Measurements from ENCODE around the gene TMEM271. TPM values are rescaled to one million over a fixed set of nuclear protein-coding genes. Genes with fewer than 3 reads are reported as not detected.

The TMEM271 gene
- total and polyA plus RNA-seq, 5 donors from 2014 or later = not detected

GRCh38 chr4:621296-622070 lies 45.4 kb upstream of the TMEM271 start:
- H3K27ac Mint-ChIP-seq = no peak overlapping the region
- H3K4me1 Mint-ChIP-seq = no peaks in the 10 kb centered on the region
- Histone ChIP-seq H3K27me3 (ENCODE audit: control insufficient read depth, insufficient read depth, low read length) (no peaks in the 10 kb centered on the region), H3K4me3 (ENCODE audit: low read depth, low read length) (no peak overlapping the region), H3K4me1 (ENCODE audit: control insufficient read depth, insufficient read depth, low read length, poor library complexity, severe bottlenecking) (no peaks in the 10 kb centered on the region), H3K36me3 (ENCODE audit: control insufficient read depth, insufficient read depth, low read length) (no peaks in the 10 kb centered on the region), H3K27ac (ENCODE audit: insufficient read depth, low read length, poor library complexity, severe bottlenecking) (no peak overlapping the region), H3K9me3 (ENCODE audit: control insufficient read depth in 2 of 2, low read length in 2 of 2) (no peaks in the 10 kb centered on the region)
- H3K9me3 Mint-ChIP-seq = peaks cover 0 to 6% (median 0%) of the 10 kb centered on the region in 7 donors
- ATAC-seq (ENCODE audit: low read depth in 2 of 2) (no peak), DNase-seq (no peak)
- no peak overlapping the region for H3K4me3 Mint-ChIP-seq
- H3K27me3 Mint-ChIP-seq = peaks cover 4% of the 10 kb centered on the region
- H3K36me3 Mint-ChIP-seq = no peaks in the 10 kb centered on the region

GRCh38 chr4:620851-621261 lies 44.8 kb upstream of the TMEM271 start:
- ATAC-seq (ENCODE audit: low read depth in 2 of 2) (no peak), DNase-seq (no peak)
- Mint-ChIP-seq H3K36me3 (no peaks in the 10 kb centered on the region), H3K9me3 (peaks cover 0 to 6% (median 0%) of the 10 kb centered on the region in 7 donors), H3K4me3 (no peak overlapping the region), H3K4me1 (no peaks in the 10 kb centered on the region), H3K27me3 (peaks cover 4% of the 10 kb centered on the region), H3K27ac (no peak overlapping the region)
- no peaks in the 10 kb centered on the region for H3K27me3 ChIP-seq (ENCODE audit: control insufficient read depth, insufficient read depth, low read length)
- no peak overlapping the region for H3K4me3 ChIP-seq (ENCODE audit: low read depth, low read length)
- no peak overlapping the region for H3K27ac ChIP-seq (ENCODE audit: insufficient read depth, low read length, poor library complexity, severe bottlenecking)
- no peaks in the 10 kb centered on the region for H3K36me3 ChIP-seq (ENCODE audit: control insufficient read depth, insufficient read depth, low read length)
- H3K4me1 ChIP-seq (ENCODE audit: control insufficient read depth, insufficient read depth, low read length, poor library complexity, severe bottlenecking) = no peaks in the 10 kb centered on the region
- no peaks in the 10 kb centered on the region for H3K9me3 ChIP-seq (ENCODE audit: control insufficient read depth in 2 of 2, low read length in 2 of 2)

DNA sequence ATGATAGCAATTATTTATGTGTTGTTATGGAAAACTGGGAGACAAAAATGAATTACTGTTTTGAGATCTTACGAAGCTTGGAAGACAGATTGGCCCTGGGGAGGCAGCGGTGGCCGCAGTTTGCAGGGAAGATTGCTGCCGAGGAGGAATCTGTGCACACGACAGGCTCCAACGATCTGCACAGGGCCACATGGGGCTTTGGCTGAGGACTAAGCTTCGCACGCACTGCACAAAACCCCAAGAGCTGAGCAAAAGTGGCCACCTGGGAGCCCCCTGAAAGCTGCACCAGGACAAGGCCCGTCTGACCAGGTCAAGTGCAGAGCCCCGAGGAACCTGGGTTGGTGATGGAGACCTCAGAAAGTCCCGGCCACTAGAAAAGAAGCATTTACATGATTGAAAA lies 44.1 kb upstream of the TMEM271 start:
- ATAC-seq (ENCODE audit: low read depth in 2 of 2) = no peak
- Mint-ChIP-seq H3K36me3 (no peaks in the 10 kb centered on the region), H3K27ac (no peak overlapping the region), H3K27me3 (peaks cover 4% of the 10 kb centered on the region), H3K9me3 (peaks cover 0 to 6% (median 0%) of the 10 kb centered on the region in 7 donors), H3K4me3 (no peak overlapping the region), H3K4me1 (no peaks in the 10 kb centered on the region)
- Histone ChIP-seq H3K4me3 (ENCODE audit: low read depth, low read length) (no peak overlapping the region), H3K9me3 (ENCODE audit: control insufficient read depth in 2 of 2, low read length in 2 of 2) (no peaks in the 10 kb centered on the region), H3K4me1 (ENCODE audit: control insufficient read depth, insufficient read depth, low read length, poor library complexity, severe bottlenecking) (no peaks in the 10 kb centered on the region), H3K27ac (ENCODE audit: insufficient read depth, low read length, poor library complexity, severe bottlenecking) (no peak overlapping the region), H3K27me3 (ENCODE audit: control insufficient read depth, insufficient read depth, low read length) (no peaks in the 10 kb centered on the region), H3K36me3 (ENCODE audit: control insufficient read depth, insufficient read depth, low read length) (no peaks in the 10 kb centered on the region)
- DNase-seq = no peak

DNA sequence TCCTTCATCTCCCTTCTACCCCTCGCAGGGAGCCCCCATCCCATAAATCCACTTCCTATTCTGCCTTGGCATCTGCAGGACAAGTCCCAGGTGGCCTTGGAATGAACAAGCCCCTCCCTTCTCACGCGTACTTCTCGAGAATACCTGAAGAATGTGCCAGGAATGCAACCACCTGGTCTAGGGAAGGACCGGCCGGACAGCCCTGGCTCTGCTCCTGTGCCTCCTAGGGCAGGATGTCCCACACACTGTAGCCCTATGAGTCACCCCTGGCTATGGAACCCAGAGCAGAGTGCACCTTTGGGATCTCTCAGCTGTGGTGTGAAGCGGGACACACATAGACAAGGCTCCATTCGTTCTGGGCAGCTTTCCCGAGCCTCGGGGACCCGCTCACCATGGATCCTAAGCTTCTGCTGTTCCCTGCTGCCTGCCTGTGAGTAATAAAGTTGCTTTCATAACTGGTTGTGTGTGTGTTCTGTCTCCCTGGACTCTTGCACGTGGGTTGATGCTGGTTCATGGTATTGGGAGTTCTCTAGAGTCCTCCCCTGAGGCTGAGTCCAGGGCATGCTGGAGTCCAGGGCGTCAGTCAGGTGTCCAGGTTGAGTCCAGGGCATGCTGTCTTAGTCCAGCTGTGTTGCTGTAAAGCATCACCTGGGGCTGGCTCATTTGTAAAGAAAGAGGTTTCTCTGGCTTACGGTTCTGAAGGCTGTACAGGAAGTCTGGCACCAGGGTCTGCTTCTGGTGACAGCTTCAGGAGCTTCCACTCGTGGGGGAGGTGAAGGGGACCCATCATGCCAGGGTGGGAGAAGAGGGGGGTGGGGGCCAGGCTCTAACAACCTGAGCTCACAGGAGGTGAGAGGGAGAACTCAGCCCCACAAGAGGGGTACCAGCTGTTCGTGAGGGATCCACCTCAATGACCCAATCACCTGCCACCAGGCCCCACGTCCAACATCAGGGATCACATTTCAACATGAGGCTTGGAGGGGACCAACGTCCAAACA lies 41.8 kb upstream of the TMEM271 start:
- Histone ChIP-seq H3K36me3 (ENCODE audit: control insufficient read depth, insufficient read depth, low read length) (no peaks in the 10 kb centered on the region), H3K4me3 (ENCODE audit: low read depth, low read length) (no peak overlapping the region), H3K27ac (ENCODE audit: insufficient read depth, low read length, poor library complexity, severe bottlenecking) (no peak overlapping the region), H3K4me1 (ENCODE audit: control insufficient read depth, insufficient read depth, low read length, poor library complexity, severe bottlenecking) (no peaks in the 10 kb centered on the region), H3K9me3 (ENCODE audit: control insufficient read depth in 2 of 2, low read length in 2 of 2) (no peaks in the 10 kb centered on the region), H3K27me3 (ENCODE audit: control insufficient read depth, insufficient read depth, low read length) (no peaks in the 10 kb centered on the region)
- Mint-ChIP-seq H3K4me1 (peaks cover 0 to 4% (median 0%) of the 10 kb centered on the region in 4 donors), H3K4me3 (no peak overlapping the region), H3K36me3 (no peaks in the 10 kb centered on the region), H3K9me3 (peaks cover 0 to 6% (median 0%) of the 10 kb centered on the region in 7 donors), H3K27me3 (peaks cover 9% of the 10 kb centered on the region), H3K27ac (no peak overlapping the region)
- DNase-seq (no peak), ATAC-seq (ENCODE audit: low read depth in 2 of 2) (no peak)

DNA sequence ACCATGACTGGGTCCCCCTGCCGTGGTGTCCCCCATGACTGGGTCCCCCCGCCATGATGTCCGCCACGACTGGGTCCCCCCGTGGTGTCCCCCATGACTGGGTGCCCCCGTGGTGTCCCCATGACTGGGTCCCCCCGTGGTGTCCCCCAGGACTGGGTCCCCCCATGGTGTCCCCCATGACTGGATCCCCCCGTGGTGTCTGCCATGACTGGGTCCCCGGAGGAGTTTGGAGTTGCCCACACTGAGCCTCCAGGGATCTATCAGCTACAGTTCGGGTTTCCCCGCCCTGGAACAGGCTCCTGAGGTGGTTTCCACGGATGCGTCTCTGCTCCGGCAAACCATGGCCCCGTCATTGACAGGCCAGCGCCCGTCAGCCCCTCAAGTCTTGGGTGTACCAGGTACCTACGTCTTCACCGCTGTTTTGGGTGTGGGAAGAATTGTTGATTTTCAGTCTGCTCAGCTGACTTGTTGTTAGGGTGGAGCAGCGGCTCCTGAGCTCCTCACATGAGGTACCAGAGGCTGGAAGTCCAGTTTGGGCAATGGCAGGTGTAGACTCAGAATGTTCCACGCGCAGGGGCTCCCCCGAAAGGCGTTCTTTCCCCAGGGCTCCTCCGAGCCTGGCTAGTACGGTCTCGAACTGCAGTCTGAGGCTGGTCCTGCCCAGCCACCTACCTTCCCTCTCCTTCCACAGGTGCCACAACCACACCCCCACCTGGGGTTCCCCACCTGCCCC lies 41.0 kb upstream of the TMEM271 start:
- Histone ChIP-seq H3K27me3 (ENCODE audit: control insufficient read depth, insufficient read depth, low read length) (no peaks in the 10 kb centered on the region), H3K9me3 (ENCODE audit: control insufficient read depth in 2 of 2, low read length in 2 of 2) (no peaks in the 10 kb centered on the region), H3K27ac (ENCODE audit: insufficient read depth, low read length, poor library complexity, severe bottlenecking) (no peak overlapping the region), H3K4me1 (ENCODE audit: control insufficient read depth, insufficient read depth, low read length, poor library complexity, severe bottlenecking) (no peaks in the 10 kb centered on the region), H3K36me3 (ENCODE audit: control insufficient read depth, insufficient read depth, low read length) (no peaks in the 10 kb centered on the region), H3K4me3 (ENCODE audit: low read depth, low read length) (no peak overlapping the region)
- Mint-ChIP-seq H3K36me3 (no peaks in the 10 kb centered on the region), H3K4me3 (no peak overlapping the region), H3K27ac (no peak overlapping the region), H3K9me3 (peaks cover 0 to 5% (median 0%) of the 10 kb centered on the region in 7 donors), H3K4me1 (peaks cover 0 to 4% (median 0%) of the 10 kb centered on the region in 4 donors), H3K27me3 (peaks cover 7% of the 10 kb centered on the region)
- DNase-seq (no peak), ATAC-seq (ENCODE audit: low read depth in 2 of 2) (no peak)

DNA sequence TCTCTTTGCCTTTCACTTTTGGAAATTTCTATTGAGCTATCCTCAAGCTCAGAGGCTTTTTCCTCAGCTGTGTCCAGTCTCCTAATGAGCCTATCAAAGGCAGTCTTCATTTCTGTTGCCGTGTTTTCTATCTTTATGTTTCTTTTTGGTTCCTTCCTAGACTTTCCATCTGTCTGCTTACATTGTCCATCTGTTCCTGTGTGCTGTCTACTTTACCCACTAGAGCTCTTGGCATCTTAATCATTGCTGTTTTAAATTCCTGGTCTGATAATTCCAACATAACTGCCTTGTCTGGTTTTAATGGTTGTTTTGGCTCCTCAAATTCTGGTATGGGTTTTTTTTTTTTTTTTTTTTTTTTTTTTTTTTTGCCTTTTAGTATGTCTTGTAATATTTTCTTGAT lies 40.0 kb upstream of the TMEM271 start:
- Mint-ChIP-seq H3K27ac (no peak overlapping the region), H3K9me3 (peaks cover 0 to 4% (median 0%) of the 10 kb centered on the region in 7 donors), H3K36me3 (no peaks in the 10 kb centered on the region), H3K4me1 (peaks cover 0 to 4% (median 0%) of the 10 kb centered on the region in 4 donors), H3K27me3 (peaks cover 7% of the 10 kb centered on the region), H3K4me3 (no peak overlapping the region)
- DNase-seq (no peak), ATAC-seq (ENCODE audit: low read depth in 2 of 2) (no peak)
- no peaks in the 10 kb centered on the region for H3K27me3 ChIP-seq (ENCODE audit: control insufficient read depth, insufficient read depth, low read length)
- H3K9me3 ChIP-seq (ENCODE audit: control insufficient read depth in 2 of 2, low read length in 2 of 2) = no peaks in the 10 kb centered on the region
- H3K36me3 ChIP-seq (ENCODE audit: control insufficient read depth, insufficient read depth, low read length) = no peaks in the 10 kb centered on the region
- no peaks in the 10 kb centered on the region for H3K4me1 ChIP-seq (ENCODE audit: control insufficient read depth, insufficient read depth, low read length, poor library complexity, severe bottlenecking)
- no peak overlapping the region for H3K27ac ChIP-seq (ENCODE audit: insufficient read depth, low read length, poor library complexity, severe bottlenecking)
- no peak overlapping the region for H3K4me3 ChIP-seq (ENCODE audit: low read depth, low read length)

- H3K27me3 ChIP-seq (ENCODE audit: control insufficient read depth, insufficient read depth, low read length) = no peaks in the 10 kb centered on the region
- ATAC-seq (ENCODE audit: low read depth in 2 of 2) (no peak), DNase-seq (no peak)
- H3K4me1 ChIP-seq (ENCODE audit: control insufficient read depth, insufficient read depth, low read length, poor library complexity, severe bottlenecking) = no peaks in the 10 kb centered on the region
- Mint-ChIP-seq H3K27me3 (peaks cover 16% of the 10 kb centered on the region), H3K4me1 (peaks cover 0 to 4% (median 2%) of the 10 kb centered on the region in 4 donors), H3K36me3 (no peaks in the 10 kb centered on the region), H3K9me3 (peaks cover 0 to 6% (median 4%) of the 10 kb centered on the region in 7 donors), H3K27ac (no peak overlapping the region), H3K4me3 (no peak overlapping the region)
- H3K4me3 ChIP-seq (ENCODE audit: low read depth, low read length) = no peak overlapping the region
- no peak overlapping the region for H3K27ac ChIP-seq (ENCODE audit: insufficient read depth, low read length, poor library complexity, severe bottlenecking)
- H3K36me3 ChIP-seq (ENCODE audit: control insufficient read depth, insufficient read depth, low read length) = no peaks in the 10 kb centered on the region
- no peaks in the 10 kb centered on the region for H3K9me3 ChIP-seq (ENCODE audit: control insufficient read depth in 2 of 2, low read length in 2 of 2)
Observed at GRCh38 chr4:613126-613525, 37.0 kb upstream of the TMEM271 start.
